Caco-2 (cell line): ENCODE data around the gene MARCHF2. TPM values are rescaled to one million over a fixed set of nuclear protein-coding genes. Genes with fewer than 3 reads are reported as not detected.

ENCODE experiments used
- BruUV-seq: library from RNA; stranded (reverse); fragments of 400-500 nt; replicated peaks from 2 replicates; lab custom pipeline; 2021; lab: Mats Ljungman, UMichigan
- CTCF ChIA-PET: fragments of 300-600 bp; sonication (Branson Sonifier 250); formaldehyde crosslinking; loops from one replicate; lab custom pipeline; 2022; ENCODE audit warnings: antibody characterized with exemption; lab: Charles Lee
- POLR2A ChIA-PET: fragments of 300-600 bp; sonication (Branson Sonifier 250); formaldehyde crosslinking; loops from one replicate; lab custom pipeline; 2022; ENCODE audit warnings: antibody characterized with exemption; lab: Charles Lee
- DNase-seq, 2 experiments: peaks; one replicate each; pipeline versions ENCODE4 v3.0.0 to v3.0.0-alpha.2; 2020 to 2022
- H3K27me3 ChIP-seq: replicated peaks from 2 replicates; pipeline ENCODE4 v1.6.0; 2011; ENCODE audit warnings: low read length; ENCODE audit not compliant: control insufficient read depth, insufficient read depth
- H3K36me3 ChIP-seq: 2 replicates; pipeline ENCODE4 v1.5.1; 2011; ENCODE audit warnings: low read length; ENCODE audit not compliant: control insufficient read depth, insufficient read depth
- H3K4me1 ChIP-seq: fragments of 250-450 bp; sonication (Bioruptor Pico); 2 replicates; pipeline ENCODE4 v1.5.1; 2020; ENCODE audit warnings: mild to moderate bottlenecking
- H3K4me3 ChIP-seq: 2 replicates; pipeline ENCODE4 v1.5.1; 2011; ENCODE audit warnings: low read depth, mild to moderate bottlenecking, control low read depth, low read length
- H3K9me3 ChIP-seq: fragments of 250-450 bp; sonication (Bioruptor Pico); 2 replicates; pipeline ENCODE4 v1.5.1; 2020; ENCODE audit warnings: mild to moderate bottlenecking, moderate library complexity
- H3K27ac Mint-ChIP-seq: one replicate; pipeline ENCODE4 v1.8.0; 2022; ENCODE audit warnings: mixed read lengths; ENCODE audit not compliant: unreplicated experiment
- H3K27me3 Mint-ChIP-seq: one replicate; pipeline ENCODE4 v1.8.0; 2022; ENCODE audit warnings: mixed read lengths; ENCODE audit not compliant: insufficient read depth, unreplicated experiment
- H3K36me3 Mint-ChIP-seq: one replicate; pipeline ENCODE4 v1.8.0; 2022; ENCODE audit warnings: mild to moderate bottlenecking, mixed read lengths; ENCODE audit not compliant: insufficient read depth, unreplicated experiment
- H3K4me1 Mint-ChIP-seq: one replicate; pipeline ENCODE4 v1.8.0; 2022; ENCODE audit warnings: low read depth, mixed read lengths; ENCODE audit not compliant: unreplicated experiment
- H3K4me3 Mint-ChIP-seq: one replicate; pipeline ENCODE4 v1.8.0; 2022; ENCODE audit warnings: mild to moderate bottlenecking, moderate library complexity, mixed read lengths; ENCODE audit not compliant: unreplicated experiment
- H3K9me3 Mint-ChIP-seq: one replicate; pipeline ENCODE4 v1.8.0; 2022; ENCODE audit warnings: mixed read lengths; ENCODE audit not compliant: unreplicated experiment
- CTCF ChIP-seq, 2 experiments: fragments of 200-600 bp in 1 of 2; IDR thresholded peaks; 1 replicate in 1 of 2; 2 replicates in 1 of 2; pipeline versions ENCODE4 v1.5.1 to v1.8.0; 2011 to 2022; ENCODE audit warnings: antibody characterized with exemption in 1 of 2, control low read depth in 1 of 2, inconsistent platforms in 1 of 2, low read depth in 1 of 2, low read length in 1 of 2, mild to moderate bottlenecking in 1 of 2, moderate library complexity in 1 of 2; ENCODE audit not compliant: insufficient read depth in 1 of 2, severe bottlenecking in 1 of 2, unreplicated experiment in 1 of 2
- intact Hi-C: fragments of 100-400 bp; cut with micrococcal nuclease; formaldehyde crosslinking; loops from one replicate; pipeline ENCODE4 v1.10.0; 2022; ENCODE audit not compliant: unreplicated experiment
- total RNA-seq: library from RNA; stranded (reverse); gene quantifications from 2 replicates; pipeline ENCODE4 v1.2.3, GENCODE V29; 2022

Gene MARCHF2
- total RNA-seq, 1 experiment from 2014 or later: 13.8 TPM

GRCh38 chr19:8413629-8413995, 507 bp downstream of the MARCHF2 start:
- Mint-ChIP-seq H3K4me3 (peak overlapping the region; percentile 53), H3K4me1 (no peaks in the 10 kb centered on the region), H3K27me3 (no peaks in the 10 kb centered on the region), H3K9me3 (no peaks in the 10 kb centered on the region), H3K36me3 (no peaks in the 10 kb centered on the region), H3K27ac (no peak overlapping the region)
- BruUV-seq: no TSS peak
- ChIA-PET CTCF (interaction anchor here (0.5 to 2.3 kb wide), 14 partner anchors 8 to 134 kb away, joined by 4 to 19 read pairs (median 6); partner anchors contain the start of genes HNRNPM, RAB11B and ZNF414), POLR2A (interaction anchor here (0.7 to 1.8 kb wide), 6 partner anchors 10 to 100 kb away, joined by 3 to 9 read pairs (median 6); partner anchors contain the start of genes HNRNPM and ZNF414)
- Histone ChIP-seq H3K4me3 (peak overlapping the region; percentile 75), H3K4me1 (peaks cover 16% of the 10 kb centered on the region), H3K27me3 (no peaks in the 10 kb centered on the region), H3K9me3 (no peaks in the 10 kb centered on the region), H3K36me3 (no peaks in the 10 kb centered on the region)
- no peak for TF ChIP-seq CTCF (IDR thresholded peaks at IDR 0.05; ENCODE audit: insufficient read depth in 1 of 2, low read depth in 1 of 2, low read length in 1 of 2, severe bottlenecking in 1 of 2, unreplicated experiment in 1 of 2)
- intact Hi-C loops: loop anchor here (5.0 kb wide), 2 partner anchors 49 to 94 kb away; no protein-coding TSS in a partner anchor
- no peak for DNase-seq

- POLR2A ChIA-PET: no interaction called here
- no peaks in the 10 kb centered on the region for H3K36me3 ChIP-seq
- peaks cover 16% of the 10 kb centered on the region for H3K4me1 ChIP-seq
- no peak for DNase-seq
- H3K4me1 Mint-ChIP-seq: no peaks in the 10 kb centered on the region
- no TSS peak for BruUV-seq
- CTCF ChIA-PET: no interaction called here
- intact Hi-C loops: no loop called here
- H3K9me3 ChIP-seq: no peaks in the 10 kb centered on the region
- H3K4me3 ChIP-seq: no peak overlapping the region
- no peak overlapping the region for H3K4me3 Mint-ChIP-seq
- no peaks in the 10 kb centered on the region for H3K27me3 ChIP-seq
- H3K36me3 Mint-ChIP-seq: no peaks in the 10 kb centered on the region
- no peak overlapping the region for H3K27ac Mint-ChIP-seq
- no peaks in the 10 kb centered on the region for H3K27me3 Mint-ChIP-seq
- H3K9me3 Mint-ChIP-seq: no peaks in the 10 kb centered on the region
- TF ChIP-seq CTCF (IDR thresholded peaks at IDR 0.05; ENCODE audit: insufficient read depth in 1 of 2, low read depth in 1 of 2, low read length in 1 of 2, severe bottlenecking in 1 of 2, unreplicated experiment in 1 of 2): no peak
Measured at GRCh38 chr19:8416796-8417195, 3.7 kb downstream of the MARCHF2 start.

GRCh38 chr19:8421484-8422461, 8.7 kb downstream of the MARCHF2 start:
- peaks cover 18% of the 10 kb centered on the region; the same call in 1 of the 2 replicates for H3K4me1 ChIP-seq
- H3K4me3 Mint-ChIP-seq: no peak overlapping the region
- no peak overlapping the region for H3K4me3 ChIP-seq
- no peaks in the 10 kb centered on the region for H3K36me3 Mint-ChIP-seq
- H3K36me3 ChIP-seq: no peaks in the 10 kb centered on the region
- H3K9me3 ChIP-seq: no peaks in the 10 kb centered on the region
- no peaks in the 10 kb centered on the region for H3K27me3 ChIP-seq
- DNase-seq: no peak
- no peaks in the 10 kb centered on the region for H3K9me3 Mint-ChIP-seq
- intact Hi-C loops: no loop called here
- H3K4me1 Mint-ChIP-seq: no peaks in the 10 kb centered on the region
- CTCF ChIA-PET: interaction anchor here (1.5 kb wide), 1 partner anchor 9 kb away, joined by 4 read pairs; the partner anchor contains the start of gene MARCHF2
- no peak overlapping the region for H3K27ac Mint-ChIP-seq
- no TSS peak for BruUV-seq
- POLR2A ChIA-PET: interaction anchor here (0.6 kb wide), 1 partner anchor 142 kb away, joined by 3 read pairs; no protein-coding TSS in a partner anchor
- TF ChIP-seq CTCF (IDR thresholded peaks at IDR 0.05; ENCODE audit: insufficient read depth in 1 of 2, low read depth in 1 of 2, low read length in 1 of 2, severe bottlenecking in 1 of 2, unreplicated experiment in 1 of 2): no peak
- no peaks in the 10 kb centered on the region for H3K27me3 Mint-ChIP-seq
